B cell (primary cell): ENCODE data around the gene MAPK1.

ENCODE experiments used
- EZH2 ChIP-seq: IDR thresholded peaks from 2 replicates; pipeline ENCODE4 v1.6.1; 2012; ENCODE audit warnings: borderline replicate concordance, low read depth, mild to moderate bottlenecking, moderate library complexity, low read length; ENCODE audit not compliant: insufficient read depth, poor library complexity, severe bottlenecking
- TF ChIP-seq, protein P1 (sequence below): fragments of 200-600 bp; IDR thresholded peaks from one replicate; pipeline ENCODE4 v1.8.0; 2022; ENCODE audit warnings: antibody characterized with exemption, mild to moderate bottlenecking

DNA sequence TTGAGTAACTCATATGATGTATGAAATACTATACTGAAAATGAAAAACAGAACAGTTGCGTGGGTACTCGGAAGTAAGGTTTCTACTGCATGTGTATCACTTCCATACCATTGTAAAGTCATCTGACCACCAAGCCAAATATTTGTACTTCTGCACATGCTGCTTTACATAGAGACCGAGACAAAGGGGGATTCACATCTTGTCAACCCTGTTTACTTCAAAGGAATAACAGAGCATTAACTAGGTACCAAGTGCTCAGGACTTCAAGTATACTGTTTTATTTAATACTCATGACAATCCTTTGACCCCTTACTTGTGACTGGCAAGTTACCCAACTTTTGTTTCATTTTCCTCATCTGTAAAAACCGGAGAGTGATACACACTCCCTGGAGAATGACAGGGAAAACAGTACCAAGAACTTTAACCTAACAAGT is 9.9 kb downstream of the MAPK1 start:
- TF ChIP-seq, protein P1, sequence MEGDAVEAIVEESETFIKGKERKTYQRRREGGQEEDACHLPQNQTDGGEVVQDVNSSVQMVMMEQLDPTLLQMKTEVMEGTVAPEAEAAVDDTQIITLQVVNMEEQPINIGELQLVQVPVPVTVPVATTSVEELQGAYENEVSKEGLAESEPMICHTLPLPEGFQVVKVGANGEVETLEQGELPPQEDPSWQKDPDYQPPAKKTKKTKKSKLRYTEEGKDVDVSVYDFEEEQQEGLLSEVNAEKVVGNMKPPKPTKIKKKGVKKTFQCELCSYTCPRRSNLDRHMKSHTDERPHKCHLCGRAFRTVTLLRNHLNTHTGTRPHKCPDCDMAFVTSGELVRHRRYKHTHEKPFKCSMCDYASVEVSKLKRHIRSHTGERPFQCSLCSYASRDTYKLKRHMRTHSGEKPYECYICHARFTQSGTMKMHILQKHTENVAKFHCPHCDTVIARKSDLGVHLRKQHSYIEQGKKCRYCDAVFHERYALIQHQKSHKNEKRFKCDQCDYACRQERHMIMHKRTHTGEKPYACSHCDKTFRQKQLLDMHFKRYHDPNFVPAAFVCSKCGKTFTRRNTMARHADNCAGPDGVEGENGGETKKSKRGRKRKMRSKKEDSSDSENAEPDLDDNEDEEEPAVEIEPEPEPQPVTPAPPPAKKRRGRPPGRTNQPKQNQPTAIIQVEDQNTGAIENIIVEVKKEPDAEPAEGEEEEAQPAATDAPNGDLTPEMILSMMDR, result no peak
- TF ChIP-seq EZH2, result no peak
